GM20431 (cell line): Measurements from ENCODE around the gene EIF4A3.
"Not testable (repeated sequence)": the region's sequence is repeated elsewhere in the genome, so short reads cannot be mapped to it uniquely, and the experiment has no call there.

Source experiments
- in situ Hi-C: fragments of 300-500 bp; cut with MseI, MboI; formaldehyde crosslinking; loops from one replicate; pipeline ENCODE4 v1.15.0; 2020; ENCODE audit warnings: low sequenced_read_pairs; ENCODE audit not compliant: unreplicated experiment

EIF4A3 gene

DNA sequence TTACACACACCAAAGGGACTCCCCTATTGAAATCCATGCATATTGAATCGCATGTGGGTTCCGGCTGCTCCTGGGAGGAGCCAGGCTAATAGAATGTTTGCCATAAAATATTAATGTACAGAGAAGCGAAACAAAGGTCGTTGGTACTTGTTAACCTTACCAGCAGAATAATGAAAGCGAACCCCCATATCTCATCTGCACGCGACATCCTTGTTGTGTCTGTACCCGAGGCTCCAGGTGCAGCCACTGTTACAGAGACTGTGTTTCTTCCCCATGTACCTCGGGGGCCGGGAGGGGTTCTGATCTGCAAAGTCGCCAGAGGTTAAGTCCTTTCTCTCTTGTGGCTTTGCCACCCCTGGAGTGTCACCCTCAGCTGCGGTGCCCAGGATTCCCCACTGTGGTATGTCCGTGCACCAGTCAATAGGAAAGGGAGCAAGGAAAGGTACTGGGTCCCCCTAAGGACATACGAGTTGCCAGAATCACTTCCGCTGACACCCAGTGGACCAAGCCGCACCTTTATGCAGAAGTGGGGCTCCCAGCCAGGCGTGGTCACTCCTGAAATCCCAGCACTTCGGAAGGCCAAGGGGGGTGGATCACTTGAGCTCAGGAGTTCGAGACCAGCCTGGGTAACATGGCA, 43.4 kb downstream of the EIF4A3 start:
- in situ Hi-C loops, result no loop called here

DNA sequence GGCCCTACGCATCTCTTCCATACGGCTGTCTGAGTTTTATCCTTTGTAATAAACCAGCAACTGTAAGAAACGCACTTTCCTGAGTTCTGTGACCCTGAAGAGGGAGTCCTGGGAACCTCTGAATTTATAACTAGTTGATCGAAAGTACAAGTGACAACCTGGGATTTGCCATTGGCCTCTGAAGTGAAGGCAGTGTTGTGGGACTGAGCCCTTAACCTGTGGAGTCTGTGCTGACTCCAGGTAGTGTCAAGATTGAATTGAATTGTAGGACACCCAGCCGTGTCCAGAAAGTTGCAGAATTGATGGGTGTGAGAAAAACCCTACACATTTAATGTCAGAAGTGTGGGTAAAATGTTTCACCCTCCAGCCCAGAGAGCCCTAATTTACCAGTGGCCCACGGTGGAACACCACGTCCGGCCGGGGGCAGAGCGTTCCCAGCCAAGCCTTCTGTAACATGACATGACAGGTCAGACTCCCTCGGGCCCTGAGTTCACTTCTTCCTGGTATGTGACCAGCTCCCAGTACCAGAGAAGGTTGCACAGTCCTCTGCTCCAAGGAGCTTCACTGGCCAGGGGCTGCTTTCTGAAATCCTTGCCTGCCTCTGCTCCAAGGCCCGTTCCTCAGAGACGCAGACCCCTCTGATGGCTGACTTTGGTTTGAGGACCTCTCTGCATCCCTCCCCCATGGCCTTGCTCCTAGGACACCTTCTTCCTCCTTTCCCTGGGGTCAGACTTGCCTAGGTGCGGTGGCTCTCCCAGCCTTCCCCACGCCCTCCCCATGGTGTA, 44.1 kb downstream of the EIF4A3 start:
- in situ Hi-C loops, result no loop called here

DNA sequence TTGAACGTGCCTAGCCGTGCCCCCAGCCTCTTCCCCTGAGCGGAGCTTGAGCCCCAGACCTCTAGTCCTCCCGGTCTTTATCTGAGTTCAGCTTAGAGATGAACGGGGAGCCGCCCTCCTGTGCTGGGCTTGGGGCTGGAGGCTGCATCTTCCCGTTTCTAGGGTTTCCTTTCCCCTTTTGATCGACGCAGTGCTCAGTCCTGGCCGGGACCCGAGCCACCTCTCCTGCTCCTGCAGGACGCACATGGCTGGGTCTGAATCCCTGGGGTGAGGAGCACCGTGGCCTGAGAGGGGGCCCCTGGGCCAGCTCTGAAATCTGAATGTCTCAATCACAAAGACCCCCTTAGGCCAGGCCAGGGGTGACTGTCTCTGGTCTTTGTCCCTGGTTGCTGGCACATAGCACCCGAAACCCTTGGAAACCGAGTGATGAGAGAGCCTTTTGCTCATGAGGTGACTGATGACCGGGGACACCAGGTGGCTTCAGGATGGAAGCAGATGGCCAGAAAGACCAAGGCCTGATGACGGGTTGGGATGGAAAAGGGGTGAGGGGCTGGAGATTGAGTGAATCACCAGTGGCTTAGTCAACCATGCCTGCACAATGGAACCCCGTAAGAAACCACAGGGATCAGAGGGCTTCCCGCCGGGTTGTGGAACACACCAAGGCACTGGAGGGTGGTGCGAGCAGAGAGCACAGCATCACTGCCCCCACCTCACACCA, 44.8 kb downstream of the EIF4A3 start:
- in situ Hi-C loops, result no loop called here

- in situ Hi-C loops, result no loop called here
Observed at GRCh38 chr17:80101011-80101945, 45.6 kb downstream of the EIF4A3 start, which contains the start of gene GAA. Gene GAA, plus strand, starts transcription at chr17:80101581. Its CDS starts 3,006 bp downstream, at chr17:80104587.

GRCh38 chr17:80100035-80100323, 46.9 kb downstream of the EIF4A3 start:
- in situ Hi-C loops, result no loop called here

- in situ Hi-C loops, result no loop called here
Observed at GRCh38 chr17:80099291-80100034, 47.5 kb downstream of the EIF4A3 start.

- in situ Hi-C loops, result no loop called here
Observed at GRCh38 chr17:80097844-80098691, 48.9 kb downstream of the EIF4A3 start.

- in situ Hi-C loops, result no loop called here
Observed at GRCh38 chr17:80097127-80097621, 49.8 kb downstream of the EIF4A3 start.

- in situ Hi-C loops, result no loop called here
Observed at GRCh38 chr17:80096561-80097021, 50.3 kb downstream of the EIF4A3 start.

DNA sequence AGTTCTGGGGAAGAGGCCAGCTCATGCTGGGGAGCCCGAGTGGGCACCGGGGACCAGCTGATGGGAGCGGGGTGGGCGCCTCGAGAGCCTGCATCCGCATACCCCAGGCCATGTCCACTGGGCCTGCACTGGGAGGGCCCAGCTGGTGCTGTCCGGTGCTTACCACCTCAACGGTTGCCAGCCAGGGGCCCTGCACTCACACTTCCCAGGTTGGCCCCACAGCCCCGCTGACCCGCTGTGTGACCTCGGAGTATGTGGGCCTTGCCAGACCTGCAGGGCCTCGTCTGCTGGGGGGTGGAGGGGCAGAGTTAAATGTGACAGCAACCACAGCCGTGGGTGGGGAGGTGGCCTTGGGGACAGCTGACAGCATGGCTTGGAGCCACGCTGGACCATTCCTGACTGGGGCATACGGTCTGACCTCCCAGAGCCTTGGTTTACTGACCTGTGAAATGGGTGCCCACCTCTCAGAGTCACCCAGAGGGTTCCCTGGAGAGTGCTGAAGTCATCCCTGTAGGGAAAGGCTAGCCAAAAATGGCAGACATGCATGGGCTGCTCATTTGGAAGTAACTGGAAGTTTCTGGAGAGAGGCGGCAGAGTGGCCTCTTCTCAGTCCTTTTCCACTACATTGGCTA, 51.0 kb downstream of the EIF4A3 start:
- in situ Hi-C loops, result no loop called here

DNA sequence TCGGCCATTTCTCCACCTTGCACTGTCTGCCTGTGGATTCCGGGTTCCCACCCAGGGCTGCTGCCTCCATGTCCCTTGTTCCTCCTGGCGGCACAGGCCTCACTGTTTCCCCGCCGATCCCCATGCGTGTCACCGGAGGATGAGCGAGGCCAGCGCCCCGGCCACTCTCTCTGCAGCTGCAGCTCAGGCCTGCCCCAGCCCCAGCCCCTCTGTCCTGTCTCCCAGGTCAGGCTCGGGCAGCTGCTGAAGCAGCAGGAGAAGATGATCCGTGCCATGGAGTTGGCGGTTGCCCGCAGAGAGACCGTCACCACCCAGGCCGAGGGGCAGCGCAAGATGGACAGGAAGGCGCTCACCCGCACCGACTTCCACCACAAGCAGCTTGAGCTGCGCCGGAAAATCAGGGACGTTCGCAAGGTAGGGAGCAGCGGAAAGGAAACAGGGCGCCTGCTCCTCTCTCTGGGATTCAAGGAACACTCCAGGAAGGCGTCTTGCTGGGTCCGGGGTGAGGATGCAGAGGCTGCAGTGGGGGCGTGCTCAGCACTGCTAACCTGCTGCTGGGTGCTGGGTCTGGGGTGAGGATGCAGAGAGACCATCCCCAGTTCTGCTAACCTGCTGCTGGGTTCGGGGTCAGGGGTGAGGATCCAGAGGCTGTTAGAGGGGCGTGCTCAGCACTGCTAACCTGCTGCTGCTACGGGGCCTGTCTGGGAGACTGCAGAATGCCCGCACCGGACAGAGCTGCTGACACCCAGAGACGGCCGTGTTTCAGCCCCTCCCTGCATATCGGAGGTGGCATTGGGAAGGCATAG, 51.7 kb downstream of the EIF4A3 start:
- in situ Hi-C loops, result no loop called here

- in situ Hi-C loops, result no loop called here
Observed at GRCh38 chr17:80092959-80093358, 54.0 kb downstream of the EIF4A3 start.

DNA sequence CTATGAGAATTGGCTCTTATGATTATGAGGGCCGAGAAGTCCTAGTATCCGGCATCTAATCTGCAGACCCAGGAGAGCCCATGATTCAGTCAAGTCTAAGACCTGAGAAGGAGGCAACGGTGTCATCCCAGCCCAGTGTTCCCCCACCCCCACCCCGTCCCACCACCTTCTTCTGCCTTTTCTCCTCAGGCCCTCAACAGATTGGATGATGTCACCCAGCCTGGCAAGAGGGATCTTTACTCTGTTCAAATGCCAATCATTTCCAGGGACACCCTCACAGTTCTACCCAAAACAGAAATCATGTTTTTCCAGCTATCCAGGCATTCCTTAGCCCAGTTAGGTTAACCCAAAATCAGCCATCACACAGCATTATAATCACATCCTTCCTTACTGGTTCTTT, 55.6 kb downstream of the EIF4A3 start:
- in situ Hi-C loops, result no loop called here

- in situ Hi-C loops, result not testable (repeated sequence)
Observed at GRCh38 chr17:80090164-80090563, 56.8 kb downstream of the EIF4A3 start.

DNA sequence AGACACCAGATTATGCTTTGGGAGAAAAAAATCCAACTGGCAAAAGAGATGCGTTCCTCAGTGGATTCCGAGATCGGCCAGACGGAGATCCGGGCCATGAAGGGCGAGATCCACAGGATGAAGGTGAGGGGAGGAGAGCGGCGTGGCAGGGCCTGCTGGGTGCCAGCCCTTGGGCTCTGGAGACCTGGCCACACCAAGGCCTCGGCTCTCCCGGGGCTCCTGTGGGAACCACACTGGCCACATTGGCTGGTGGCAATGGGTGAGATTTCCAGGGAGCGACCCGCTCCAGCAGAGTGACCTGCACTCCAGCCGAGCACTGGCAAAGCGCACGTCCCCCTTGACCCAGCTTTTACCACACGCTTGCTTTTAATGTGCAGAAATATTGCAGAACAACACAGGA, 57.2 kb downstream of the EIF4A3 start:
- in situ Hi-C loops, result no loop called here

GRCh38 chr17:80087346-80088265, 59.3 kb downstream of the EIF4A3 start:
- in situ Hi-C loops, result no loop called here
